Epithelial cell of proximal tubule (primary cell): ENCODE results near the gene AGBL1. TPM values are rescaled to one million over a fixed set of nuclear protein-coding genes. Genes with fewer than 3 reads are reported as not detected.

ENCODE experiments used
- DNase-seq: peaks from one replicate; pipeline ENCODE4 v3.0.0-alpha.2; 2011; ENCODE audit warnings: low read depth
- H3K4me3 ChIP-seq: 2 replicates; pipeline ENCODE4 v1.5.1; 2011; ENCODE audit warnings: low read depth, mild to moderate bottlenecking, low read length
- CTCF ChIP-seq: conservative IDR thresholded peaks from 2 replicates; pipeline ENCODE4 v1.5.1; 2012; ENCODE audit warnings: low read depth, mild to moderate bottlenecking, low read length
- total RNA-seq: library from RNA; depleted of rRNA; stranded (reverse); fragments of >200 nt; gene quantifications from 2 replicates; pipeline ENCODE4 v1.2.3, GENCODE V29; 2015

AGBL1 gene
- total RNA-seq, 1 donor from 2014 or later: not detected

DNA sequence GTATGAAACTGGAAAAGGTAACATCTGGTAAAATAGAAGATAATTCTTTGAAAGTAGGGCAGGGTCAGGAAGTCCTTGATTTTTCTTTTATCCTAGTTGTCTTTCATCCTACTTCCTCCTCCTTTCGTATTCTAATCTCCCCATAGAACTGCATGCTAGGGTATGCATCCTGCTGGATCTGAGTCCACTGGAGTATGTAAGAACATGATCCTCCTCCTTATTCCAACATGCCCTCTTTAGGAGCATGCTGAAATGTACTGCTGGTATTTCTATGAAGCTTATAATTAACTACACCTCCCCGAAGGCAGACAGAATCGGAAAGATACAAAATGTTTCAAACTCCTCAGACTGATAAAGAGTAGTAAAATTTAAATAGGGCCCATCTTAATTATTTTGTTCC is 493.8 kb downstream of the AGBL1 start:
- no peak overlapping the region for H3K4me3 ChIP-seq
- TF ChIP-seq CTCF: no peak
- DNase-seq: no peak

- DNase-seq: no peak
- no peak for TF ChIP-seq CTCF
- H3K4me3 ChIP-seq: no peak overlapping the region
Observed at GRCh38 chr15:86588413-86588812, 508.7 kb downstream of the AGBL1 start.

DNA sequence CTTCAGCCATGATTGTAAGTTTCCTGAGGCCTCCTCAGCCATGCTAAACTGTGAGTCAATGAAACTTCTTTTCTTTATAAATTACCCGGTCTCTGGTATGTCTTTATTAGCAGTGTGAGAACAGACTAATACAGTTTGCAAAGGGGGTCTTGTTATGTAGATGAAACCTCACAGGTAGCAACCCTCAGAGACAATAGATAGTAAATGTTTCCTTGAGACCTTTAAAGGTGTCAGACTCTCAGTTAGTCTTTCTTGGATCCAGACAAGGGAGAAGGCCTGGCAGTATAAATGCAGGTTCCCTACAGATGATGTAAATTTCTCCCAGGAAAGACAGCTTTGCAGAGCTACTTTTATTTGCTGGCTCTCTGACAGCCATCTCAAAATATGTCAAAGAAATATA is 510.8 kb downstream of the AGBL1 start:
- no peak overlapping the region for H3K4me3 ChIP-seq
- no peak for DNase-seq
- no peak for TF ChIP-seq CTCF

DNA sequence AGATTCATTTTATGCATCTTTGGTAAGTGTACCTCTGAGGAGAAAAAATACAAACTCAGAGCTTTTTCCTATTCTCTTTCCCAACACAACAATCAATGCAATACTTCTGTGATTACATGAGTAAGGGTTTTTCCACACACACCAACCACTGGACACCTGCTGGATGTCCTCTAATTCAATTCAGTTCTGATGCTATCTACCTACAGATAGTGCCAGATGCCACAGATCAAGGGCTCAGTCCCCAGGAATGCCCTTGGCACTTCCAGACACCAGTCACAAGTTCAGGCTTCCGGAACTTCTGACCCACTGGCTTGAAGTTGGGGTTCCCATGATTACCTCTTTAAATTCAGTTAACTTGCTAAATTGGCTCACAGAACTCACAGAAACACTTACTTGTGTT is 511.5 kb downstream of the AGBL1 start:
- no peak for DNase-seq
- H3K4me3 ChIP-seq: no peak overlapping the region
- no peak for TF ChIP-seq CTCF

DNA sequence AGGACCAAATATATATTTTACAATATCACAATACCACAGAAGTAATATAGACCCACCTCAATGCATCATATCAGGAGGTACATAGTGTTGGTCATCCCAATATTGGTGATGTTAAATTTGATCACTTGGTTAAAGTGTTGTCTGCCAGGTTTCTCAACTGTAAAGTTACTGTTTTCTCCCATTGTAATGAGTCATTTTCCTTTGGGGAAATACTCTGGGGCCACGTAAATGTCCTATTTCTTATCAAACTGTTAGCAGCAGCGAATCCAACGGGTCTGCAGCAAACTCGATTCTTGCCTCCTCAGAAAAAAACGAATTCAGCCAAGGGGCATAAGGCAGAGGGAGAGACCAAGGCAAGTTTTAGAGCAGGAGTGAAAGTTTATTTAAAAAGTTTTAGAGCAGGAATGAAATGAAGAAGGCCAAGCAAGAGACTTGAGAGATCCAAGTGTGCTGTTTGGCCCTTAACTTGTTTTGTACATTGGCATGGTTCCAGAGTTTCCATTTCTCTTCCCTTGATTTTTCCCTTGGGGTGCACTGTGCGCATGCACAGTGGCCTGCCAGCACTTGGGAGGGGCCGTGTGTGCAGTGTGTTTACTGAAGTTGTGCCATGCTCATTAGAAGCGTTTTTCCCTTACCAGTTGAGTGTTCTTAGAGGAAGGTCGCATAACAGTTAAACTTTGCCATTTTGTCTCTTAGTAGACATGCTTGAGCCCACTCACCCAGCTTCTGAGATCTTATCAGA is 512.5 kb downstream of the AGBL1 start:
- no peak for DNase-seq
- TF ChIP-seq CTCF: no peak
- no peak overlapping the region for H3K4me3 ChIP-seq

DNA sequence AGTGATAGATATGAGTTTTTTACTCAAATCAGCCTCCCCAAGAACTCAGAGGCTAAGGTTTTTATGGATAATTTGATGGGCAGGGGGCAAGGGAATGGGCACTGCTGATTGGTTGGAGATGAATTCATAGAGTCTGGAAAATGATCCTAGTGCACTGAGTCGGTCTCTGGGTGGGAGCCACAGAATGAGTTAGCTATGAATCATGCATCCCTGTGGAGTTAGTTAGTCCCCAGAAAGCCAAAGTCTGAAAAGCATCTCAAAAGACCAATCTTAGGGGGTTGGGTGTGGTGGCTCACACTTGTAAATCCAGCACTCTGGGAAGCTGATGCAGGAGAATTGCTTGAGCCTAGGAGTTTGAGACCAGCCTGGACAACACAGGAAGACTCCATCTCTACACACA is 516.1 kb downstream of the AGBL1 start:
- no peak for TF ChIP-seq CTCF
- DNase-seq: no peak
- no peak overlapping the region for H3K4me3 ChIP-seq

DNA sequence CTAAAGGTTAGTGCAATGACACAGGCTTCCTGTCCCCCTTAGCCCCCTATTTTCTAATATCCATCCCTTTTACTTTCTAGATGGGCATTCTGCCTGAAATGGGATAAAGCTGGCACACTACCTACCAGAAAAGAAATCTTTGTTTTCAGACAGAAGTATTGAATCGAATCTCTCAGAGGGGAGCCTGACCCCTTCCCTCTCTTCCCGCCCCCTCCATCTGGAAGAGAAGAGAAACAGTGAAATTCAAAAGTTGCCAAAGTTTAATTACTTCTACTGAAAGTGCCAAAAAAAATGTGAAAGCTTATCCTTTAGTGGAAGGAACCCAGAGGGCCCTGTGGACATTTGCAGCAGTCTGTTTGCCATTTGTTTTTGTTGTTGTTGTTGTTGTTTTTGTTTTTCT is 523.8 kb downstream of the AGBL1 start:
- no peak for DNase-seq
- H3K4me3 ChIP-seq: no peak overlapping the region
- TF ChIP-seq CTCF: no peak
